Measurements from ENCODE around the gene MRPS14. TPM values are rescaled to one million over a fixed set of nuclear protein-coding genes. Genes with fewer than 3 reads are reported as not detected.
A peak's percentile ranks its signal among the peaks of the same experiment; 100 is the strongest.

MRPS14 gene
- total and polyA plus RNA-seq, 8 donors: 30.3 to 46.6 (median 44.6) TPM

DNA sequence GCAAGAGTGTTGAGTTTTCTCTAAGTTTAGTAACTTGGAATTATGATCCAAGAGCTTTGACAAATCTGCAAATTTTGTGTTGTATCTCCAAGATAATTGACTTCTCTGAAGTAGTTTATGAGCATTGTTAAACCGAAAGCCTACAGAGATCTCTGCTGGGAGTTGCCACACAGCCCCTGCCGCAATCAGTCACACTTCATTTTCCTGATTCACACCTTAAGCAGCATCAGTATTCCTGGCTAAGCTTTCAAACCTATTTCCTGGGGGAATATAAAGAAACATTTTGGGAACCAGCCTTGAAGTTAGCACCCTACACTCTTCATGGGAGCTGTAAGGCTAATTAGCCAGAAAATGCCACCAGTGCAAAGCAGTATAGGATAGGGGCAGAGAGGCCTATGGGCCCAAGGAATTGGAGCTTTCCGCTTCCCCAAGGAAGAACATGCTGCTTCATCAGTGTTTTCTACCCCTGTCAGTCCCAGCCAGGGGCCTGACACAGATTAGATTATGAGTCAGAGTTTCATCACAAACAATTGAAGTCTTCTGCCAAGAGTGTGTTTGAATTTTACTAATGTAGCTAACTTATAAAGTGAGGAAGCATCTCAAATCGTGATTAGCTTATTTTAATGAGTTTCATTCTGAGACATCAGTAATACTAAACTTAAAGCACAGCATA, 46.7 kb downstream of the MRPS14 start:
- H3K27me3 ChIP-seq: no peaks in the 10 kb centered on the region
- ATAC-seq: peak; percentile 60

DNA sequence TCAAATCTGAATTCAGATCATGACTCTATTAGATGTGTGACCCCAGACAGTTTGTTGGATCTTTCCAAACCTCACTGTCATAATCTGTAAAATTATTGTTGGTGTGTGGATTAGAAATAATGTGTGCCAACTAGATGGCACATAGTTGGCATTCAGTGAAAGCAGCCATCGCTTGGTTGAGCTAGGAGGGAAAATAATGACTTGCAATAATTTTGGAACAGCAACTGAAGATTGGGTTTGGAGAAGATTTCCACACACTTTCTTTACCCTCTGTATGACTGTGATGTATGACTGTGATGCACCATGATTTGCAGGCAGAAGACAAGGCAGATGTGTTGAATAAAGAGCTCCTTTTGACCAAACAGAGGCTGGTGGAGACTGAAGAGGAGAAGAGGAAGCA, 47.5 kb downstream of the MRPS14 start:
- ATAC-seq (no peak), DNase-seq (no peak)
- no peak for TF ChIP-seq CTCF (IDR thresholded peaks at IDR 0.05)
- intact Hi-C loops (cut with DNase I): no loop called here
- H3K4me3 ChIP-seq: no peak overlapping the region
- peaks cover 0 to 17% of the 10 kb centered on the region in 2 donors for H3K36me3 ChIP-seq
- no peaks in the 10 kb centered on the region for H3K27me3 ChIP-seq
- peak overlapping the region in 1 of 2 donors; percentile 6 for H3K27ac ChIP-seq
- H3K4me1 ChIP-seq: peaks cover 8 to 13% of the 10 kb centered on the region in 2 donors
- no peaks in the 10 kb centered on the region for H3K9me3 ChIP-seq

More for the DNA sequence above, 46.7 kb downstream of the MRPS14 start:
- Histone ChIP-seq H3K9me3 (no peaks in the 10 kb centered on the region), H3K4me3 (no peak overlapping the region), H3K27ac (peak overlapping the region; percentile 6 to 58), H3K4me1 (peaks cover 6 to 8% of the 10 kb centered on the region in 2 donors), H3K36me3 (peaks cover 0 to 21% of the 10 kb centered on the region in 2 donors)
- TF ChIP-seq CTCF (IDR thresholded peaks at IDR 0.05): no peak
- no peak for DNase-seq
- intact Hi-C loops (cut with DNase I): no loop called here

GRCh38 chr1:174974711-174975119, 48.5 kb downstream of the MRPS14 start:
- ATAC-seq (no peak), DNase-seq (peak in 1 of 4 donors; percentile 22)
- intact Hi-C loops (cut with DNase I): no loop called here
- Histone ChIP-seq H3K36me3 (peaks cover 0 to 16% of the 10 kb centered on the region in 2 donors), H3K9me3 (no peaks in the 10 kb centered on the region), H3K27ac (no peak overlapping the region), H3K4me3 (no peak overlapping the region), H3K4me1 (peaks cover 8 to 16% of the 10 kb centered on the region in 2 donors), H3K27me3 (no peaks in the 10 kb centered on the region)
- no peak for TF ChIP-seq CTCF (IDR thresholded peaks at IDR 0.05)

- Histone ChIP-seq H3K4me1 (peaks cover 25 to 43% of the 10 kb centered on the region in 2 donors), H3K27me3 (no peaks in the 10 kb centered on the region), H3K4me3 (no peak overlapping the region), H3K36me3 (peaks cover 0 to 6% of the 10 kb centered on the region in 2 donors), H3K9me3 (no peaks in the 10 kb centered on the region), H3K27ac (peak overlapping the region; percentile 40 to 42)
- intact Hi-C loops (cut with DNase I): no loop called here
- DNase-seq (no peak), ATAC-seq (no peak)
- no peak for TF ChIP-seq CTCF (IDR thresholded peaks at IDR 0.05)
Measured at GRCh38 chr1:174971902-174972301, 51.3 kb downstream of the MRPS14 start.

DNA sequence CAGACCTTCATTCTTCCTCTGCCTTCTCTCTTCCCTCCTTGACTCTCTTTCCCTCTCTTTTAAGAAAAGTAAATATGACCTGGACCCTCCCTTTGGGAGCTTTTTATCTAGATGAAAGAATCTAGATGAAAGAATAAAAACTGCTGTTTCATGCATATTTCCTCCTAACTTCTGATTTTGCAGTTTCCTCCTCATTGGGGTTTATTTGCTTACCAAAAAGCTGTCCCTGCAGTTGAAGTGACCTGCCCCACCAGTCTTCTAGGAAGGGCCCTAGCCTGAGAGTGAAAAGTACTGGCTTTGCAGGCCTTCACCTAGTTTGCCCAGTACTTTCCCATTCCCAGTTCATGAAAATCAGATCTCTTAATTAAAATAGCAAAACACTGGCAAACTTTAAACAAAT, 51.8 kb downstream of the MRPS14 start:
- ATAC-seq: peak; percentile 28

More for the DNA sequence above, 51.8 kb downstream of the MRPS14 start:
- DNase-seq: no peak
- peak overlapping the region; percentile 40 to 42 for H3K27ac ChIP-seq
- TF ChIP-seq CTCF (IDR thresholded peaks at IDR 0.05): no peak
- no peaks in the 10 kb centered on the region for H3K9me3 ChIP-seq
- intact Hi-C loops (cut with DNase I): no loop called here
- H3K36me3 ChIP-seq: peaks cover 0 to 6% of the 10 kb centered on the region in 2 donors
- H3K27me3 ChIP-seq: no peaks in the 10 kb centered on the region
- peaks cover 21 to 47% of the 10 kb centered on the region in 2 donors for H3K4me1 ChIP-seq
- H3K4me3 ChIP-seq: no peak overlapping the region

Measured in left lung (tissue), 10 donors.